Stimulated activated naive CD8-positive, alpha-beta T cell treated with anti-CD3 and anti-CD28 coated beads, Interleukin-15, Interleukin-2, amounts not matched to agents 100 ng/mL and 50 ng/mL, for 24 hours (primary cell): Measurements from ENCODE around the gene SUCLG2.
A peak's percentile ranks its signal among the peaks of the same experiment; 100 is the strongest.

Experiments used
- H3K27ac Mint-ChIP-seq: one replicate; pipeline ENCODE4 v1.8.0; 2021; ENCODE audit warnings: mild to moderate bottlenecking, mixed read lengths
- H3K27me3 Mint-ChIP-seq: one replicate; pipeline ENCODE4 v1.8.0; 2021; ENCODE audit warnings: mixed read lengths
- H3K36me3 Mint-ChIP-seq: one replicate; pipeline ENCODE4 v1.8.0; 2021; ENCODE audit warnings: low read depth, mixed read lengths
- H3K4me1 Mint-ChIP-seq: one replicate; pipeline ENCODE4 v1.8.0; 2021; ENCODE audit warnings: low read depth, mixed read lengths
- H3K4me3 Mint-ChIP-seq: one replicate; pipeline ENCODE4 v1.8.0; 2021; ENCODE audit warnings: mild to moderate bottlenecking, mixed read lengths
- H3K9me3 Mint-ChIP-seq: one replicate; pipeline ENCODE4 v1.8.0; 2021; ENCODE audit warnings: mixed read lengths

SUCLG2 gene

GRCh38 chr3:67470207-67470606, 184.2 kb downstream of the SUCLG2 start:
- Mint-ChIP-seq H3K36me3 (peaks cover 53% of the 10 kb centered on the region), H3K9me3 (peaks cover 4% of the 10 kb centered on the region), H3K4me3 (no peak overlapping the region), H3K27me3 (no peaks in the 10 kb centered on the region), H3K27ac (no peak overlapping the region), H3K4me1 (no peaks in the 10 kb centered on the region)

- H3K4me1 Mint-ChIP-seq, result no peaks in the 10 kb centered on the region
These were observed 185.9 kb downstream of the SUCLG2 start for GRCh38 chr3:67468511-67468910.

GRCh38 chr3:67463656-67464055, 190.8 kb downstream of the SUCLG2 start:
- no peak overlapping the region for H3K4me3 Mint-ChIP-seq
- H3K36me3 Mint-ChIP-seq, result peaks cover 38% of the 10 kb centered on the region
- no peak overlapping the region for H3K27ac Mint-ChIP-seq
- H3K27me3 Mint-ChIP-seq, result no peaks in the 10 kb centered on the region
- peaks cover 11% of the 10 kb centered on the region for H3K4me1 Mint-ChIP-seq
- H3K9me3 Mint-ChIP-seq, result peaks cover 3% of the 10 kb centered on the region

More at GRCh38 chr3:67468511-67468910, 185.9 kb downstream of the SUCLG2 start:
- H3K4me3 Mint-ChIP-seq, result no peak overlapping the region
- H3K27me3 Mint-ChIP-seq, result no peaks in the 10 kb centered on the region
- H3K9me3 Mint-ChIP-seq, result peaks cover 4% of the 10 kb centered on the region
- peaks cover 54% of the 10 kb centered on the region for H3K36me3 Mint-ChIP-seq
- H3K27ac Mint-ChIP-seq, result peak overlapping the region; percentile 28

GRCh38 chr3:67462187-67462586, 192.2 kb downstream of the SUCLG2 start:
- no peak overlapping the region for H3K4me3 Mint-ChIP-seq
- H3K9me3 Mint-ChIP-seq, result no peaks in the 10 kb centered on the region
- no peak overlapping the region for H3K27ac Mint-ChIP-seq
- H3K27me3 Mint-ChIP-seq, result no peaks in the 10 kb centered on the region
- H3K36me3 Mint-ChIP-seq, result peaks cover 28% of the 10 kb centered on the region
- H3K4me1 Mint-ChIP-seq, result peaks cover 11% of the 10 kb centered on the region

GRCh38 chr3:67461667-67462142, 192.7 kb downstream of the SUCLG2 start:
- H3K27ac Mint-ChIP-seq, result peak overlapping the region; percentile 56
- H3K4me3 Mint-ChIP-seq, result no peak overlapping the region
- no peaks in the 10 kb centered on the region for H3K9me3 Mint-ChIP-seq
- no peaks in the 10 kb centered on the region for H3K27me3 Mint-ChIP-seq
- H3K36me3 Mint-ChIP-seq, result peaks cover 28% of the 10 kb centered on the region
- H3K4me1 Mint-ChIP-seq, result peaks cover 11% of the 10 kb centered on the region

GRCh38 chr3:67460841-67461510, 193.4 kb downstream of the SUCLG2 start:
- H3K4me1 Mint-ChIP-seq, result peaks cover 11% of the 10 kb centered on the region
- H3K27ac Mint-ChIP-seq, result no peak overlapping the region

GRCh38 chr3:67459796-67460195, 194.6 kb downstream of the SUCLG2 start:
- H3K9me3 Mint-ChIP-seq, result no peaks in the 10 kb centered on the region
- H3K4me3 Mint-ChIP-seq, result no peak overlapping the region
- no peaks in the 10 kb centered on the region for H3K27me3 Mint-ChIP-seq
- H3K27ac Mint-ChIP-seq, result no peak overlapping the region
- H3K36me3 Mint-ChIP-seq, result peaks cover 38% of the 10 kb centered on the region
- H3K4me1 Mint-ChIP-seq, result peaks cover 11% of the 10 kb centered on the region

More at GRCh38 chr3:67460841-67461510, 193.4 kb downstream of the SUCLG2 start:
- no peak overlapping the region for H3K4me3 Mint-ChIP-seq
- H3K9me3 Mint-ChIP-seq, result no peaks in the 10 kb centered on the region
- peaks cover 35% of the 10 kb centered on the region for H3K36me3 Mint-ChIP-seq
- no peaks in the 10 kb centered on the region for H3K27me3 Mint-ChIP-seq

GRCh38 chr3:67458896-67459530, 195.4 kb downstream of the SUCLG2 start:
- Mint-ChIP-seq H3K27me3 (no peaks in the 10 kb centered on the region), H3K4me3 (no peak overlapping the region), H3K9me3 (no peaks in the 10 kb centered on the region), H3K4me1 (peaks cover 11% of the 10 kb centered on the region), H3K36me3 (peaks cover 31% of the 10 kb centered on the region), H3K27ac (no peak overlapping the region)

GRCh38 chr3:67458408-67458807, 196.0 kb downstream of the SUCLG2 start:
- H3K27me3 Mint-ChIP-seq, result no peaks in the 10 kb centered on the region
- peaks cover 30% of the 10 kb centered on the region for H3K36me3 Mint-ChIP-seq
- H3K27ac Mint-ChIP-seq, result no peak overlapping the region
- H3K4me1 Mint-ChIP-seq, result peaks cover 11% of the 10 kb centered on the region
- no peaks in the 10 kb centered on the region for H3K9me3 Mint-ChIP-seq
- no peak overlapping the region for H3K4me3 Mint-ChIP-seq

- Mint-ChIP-seq H3K4me1 (no peaks in the 10 kb centered on the region), H3K36me3 (peaks cover 31% of the 10 kb centered on the region), H3K27me3 (no peaks in the 10 kb centered on the region), H3K4me3 (no peak overlapping the region), H3K9me3 (no peaks in the 10 kb centered on the region), H3K27ac (no peak overlapping the region)
These were observed 200.8 kb downstream of the SUCLG2 start for GRCh38 chr3:67453628-67454027.

- Mint-ChIP-seq H3K4me3 (no peak overlapping the region), H3K4me1 (no peaks in the 10 kb centered on the region), H3K27ac (no peak overlapping the region), H3K9me3 (no peaks in the 10 kb centered on the region), H3K36me3 (peaks cover 22% of the 10 kb centered on the region), H3K27me3 (no peaks in the 10 kb centered on the region)
These were observed 204.3 kb downstream of the SUCLG2 start for GRCh38 chr3:67450153-67450552.

- Mint-ChIP-seq H3K4me1 (no peaks in the 10 kb centered on the region), H3K27ac (no peak overlapping the region), H3K27me3 (no peaks in the 10 kb centered on the region), H3K9me3 (peaks cover 5% of the 10 kb centered on the region), H3K36me3 (peaks cover 18% of the 10 kb centered on the region), H3K4me3 (no peak overlapping the region)
These were observed 207.0 kb downstream of the SUCLG2 start for GRCh38 chr3:67447393-67447792.

- peaks cover 23% of the 10 kb centered on the region for H3K4me1 Mint-ChIP-seq
- H3K27ac Mint-ChIP-seq, result peak overlapping the region; percentile 50
- H3K9me3 Mint-ChIP-seq, result peaks cover 8% of the 10 kb centered on the region
- H3K27me3 Mint-ChIP-seq, result no peaks in the 10 kb centered on the region
- H3K4me3 Mint-ChIP-seq, result no peak overlapping the region
- peaks cover 58% of the 10 kb centered on the region for H3K36me3 Mint-ChIP-seq
These were observed 216.6 kb downstream of the SUCLG2 start for GRCh38 chr3:67437789-67438188.

GRCh38 chr3:67437090-67437489, 217.3 kb downstream of the SUCLG2 start:
- Mint-ChIP-seq H3K4me1 (peaks cover 23% of the 10 kb centered on the region), H3K4me3 (no peak overlapping the region), H3K27ac (no peak overlapping the region), H3K36me3 (peaks cover 61% of the 10 kb centered on the region), H3K9me3 (peaks cover 5% of the 10 kb centered on the region), H3K27me3 (no peaks in the 10 kb centered on the region)

- Mint-ChIP-seq H3K9me3 (peaks cover 12% of the 10 kb centered on the region), H3K4me1 (peaks cover 3% of the 10 kb centered on the region), H3K36me3 (peaks cover 65% of the 10 kb centered on the region), H3K4me3 (no peak overlapping the region), H3K27ac (no peak overlapping the region), H3K27me3 (no peaks in the 10 kb centered on the region)
These were observed 221.3 kb downstream of the SUCLG2 start for GRCh38 chr3:67433109-67433508.
